ENCODE results near the gene POMT2. TPM values are rescaled to one million over a fixed set of nuclear protein-coding genes. Genes with fewer than 3 reads are reported as not detected.

Gene POMT2
- total and polyA plus RNA-seq, 9 donors = 11.7 to 25.9 (median 24.2) TPM

DNA sequence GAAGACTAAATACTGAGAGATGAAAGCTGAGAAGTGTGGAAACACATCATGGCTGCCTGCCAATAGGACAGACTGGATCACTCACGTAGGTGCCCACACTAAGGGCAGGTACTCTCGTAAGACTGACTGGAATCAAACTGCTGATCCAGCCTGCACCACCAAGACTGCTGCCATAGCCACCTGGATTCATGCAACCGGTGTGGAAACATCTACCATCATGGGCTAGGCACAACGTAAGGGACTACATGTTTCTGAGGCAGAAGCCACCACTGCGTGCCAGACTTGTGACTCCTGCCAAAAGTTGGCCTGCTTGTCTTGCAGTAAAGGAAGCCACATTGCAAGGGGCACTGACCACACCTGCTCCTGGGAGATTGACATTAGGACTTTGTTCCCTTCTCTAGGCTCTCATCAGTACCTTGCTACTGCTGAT, 3.8 kb downstream of the POMT2 start:
- no peaks in the 10 kb centered on the region for H3K36me3 ChIP-seq (ENCODE audit: control insufficient read depth, insufficient read depth, low read length)
- WGBS (ENCODE audit: insufficient coverage) = 74% methylated on average over 5 of the region's 5 CpGs
- DNase-seq = no peak
- H3K27me3 ChIP-seq (ENCODE audit: control insufficient read depth, insufficient read depth, low read length) = no peaks in the 10 kb centered on the region
- H3K4me3 ChIP-seq (ENCODE audit: low read length) = no peak overlapping the region
- H3K9me3 ChIP-seq (replicated peaks; ENCODE audit: control insufficient read depth, low read depth, low read length) = no peaks in the 10 kb centered on the region
- peaks cover 49% of the 10 kb centered on the region for H3K4me1 ChIP-seq (ENCODE audit: control insufficient read depth, insufficient read depth, low read length)
- H3K27ac ChIP-seq (ENCODE audit: low read length) = no peak overlapping the region

DNA sequence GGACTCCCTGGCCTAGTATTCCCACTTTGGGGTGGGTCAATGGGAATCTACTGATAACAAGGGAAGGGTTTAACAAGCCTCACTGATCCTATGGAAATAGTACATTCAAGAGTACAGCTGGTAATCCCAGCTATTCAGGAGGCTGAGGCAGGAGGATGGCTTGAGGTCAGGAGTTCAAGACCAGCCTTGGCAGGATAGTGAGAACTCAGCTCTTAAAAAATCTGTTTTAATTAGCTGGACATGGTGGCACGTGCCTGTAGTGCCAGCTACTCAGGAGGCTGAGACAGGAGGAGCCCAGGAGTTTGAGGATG, 4.5 kb downstream of the POMT2 start:
- no peak overlapping the region for H3K27ac ChIP-seq (ENCODE audit: low read length)
- no peaks in the 10 kb centered on the region for H3K27me3 ChIP-seq (ENCODE audit: control insufficient read depth, insufficient read depth, low read length)
- H3K4me3 ChIP-seq (ENCODE audit: low read length) = no peak overlapping the region
- no peaks in the 10 kb centered on the region for H3K9me3 ChIP-seq (replicated peaks; ENCODE audit: control insufficient read depth, low read depth, low read length)
- H3K36me3 ChIP-seq (ENCODE audit: control insufficient read depth, insufficient read depth, low read length) = no peaks in the 10 kb centered on the region
- peaks cover 48% of the 10 kb centered on the region for H3K4me1 ChIP-seq (ENCODE audit: control insufficient read depth, insufficient read depth, low read length)
- no CpG with 5 or more reads among the region's 1 CpG for WGBS (ENCODE audit: insufficient coverage)
- DNase-seq = no peak

DNA sequence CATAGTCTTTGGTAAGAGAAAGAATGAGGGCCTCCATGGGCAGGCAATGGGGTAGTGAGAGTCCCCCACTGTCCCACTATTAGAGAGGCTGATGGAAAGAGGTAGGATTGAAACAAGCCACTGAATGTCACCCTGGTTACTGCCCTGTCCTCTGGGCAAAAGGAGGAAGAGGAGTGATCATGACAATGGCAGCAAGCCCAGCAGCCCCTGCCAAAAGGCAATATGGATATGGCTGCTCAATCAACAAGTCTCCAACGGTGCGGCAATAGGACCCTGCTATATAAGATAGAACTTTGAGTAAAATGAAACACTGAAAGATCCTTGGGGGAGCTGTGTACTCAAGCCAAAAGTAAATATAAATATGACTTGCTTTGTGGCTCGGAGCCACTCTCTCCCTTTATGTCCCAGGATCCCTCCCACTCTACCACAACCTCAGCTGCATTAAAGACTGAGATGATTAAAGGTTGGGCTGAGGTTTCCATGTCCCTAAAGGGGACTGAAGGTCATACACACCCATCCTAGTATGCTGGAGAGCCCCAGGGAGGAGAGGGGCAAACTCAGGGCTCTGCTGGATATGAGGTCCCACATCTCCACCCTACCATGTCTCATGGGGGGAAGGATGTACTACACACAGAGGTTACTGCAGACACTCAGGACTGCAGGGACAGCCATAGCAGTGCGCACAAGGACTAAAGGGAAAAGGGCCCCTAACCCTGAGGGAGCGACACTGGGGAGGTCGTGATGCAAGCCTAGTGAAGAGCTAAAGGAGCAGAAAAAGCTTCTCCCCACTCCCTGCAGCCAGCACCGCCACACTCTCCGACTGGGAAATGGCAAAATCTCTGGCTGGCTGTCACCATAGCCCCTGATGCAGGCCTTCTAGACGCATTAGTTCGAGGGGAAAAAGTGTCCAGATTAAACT, 5.9 kb downstream of the POMT2 start:
- no peaks in the 10 kb centered on the region for H3K36me3 ChIP-seq (ENCODE audit: control insufficient read depth, insufficient read depth, low read length)
- H3K4me1 ChIP-seq (ENCODE audit: control insufficient read depth, insufficient read depth, low read length) = peaks cover 46% of the 10 kb centered on the region
- no peaks in the 10 kb centered on the region for H3K9me3 ChIP-seq (replicated peaks; ENCODE audit: control insufficient read depth, low read depth, low read length)
- H3K27ac ChIP-seq (ENCODE audit: low read length) = peak overlapping the region; percentile 71
- no peak overlapping the region for H3K4me3 ChIP-seq (ENCODE audit: low read length)
- H3K27me3 ChIP-seq (ENCODE audit: control insufficient read depth, insufficient read depth, low read length) = no peaks in the 10 kb centered on the region
- DNase-seq = no peak
- 20% methylated on average over 1 of the region's 10 CpGs for WGBS (ENCODE audit: insufficient coverage)

DNA sequence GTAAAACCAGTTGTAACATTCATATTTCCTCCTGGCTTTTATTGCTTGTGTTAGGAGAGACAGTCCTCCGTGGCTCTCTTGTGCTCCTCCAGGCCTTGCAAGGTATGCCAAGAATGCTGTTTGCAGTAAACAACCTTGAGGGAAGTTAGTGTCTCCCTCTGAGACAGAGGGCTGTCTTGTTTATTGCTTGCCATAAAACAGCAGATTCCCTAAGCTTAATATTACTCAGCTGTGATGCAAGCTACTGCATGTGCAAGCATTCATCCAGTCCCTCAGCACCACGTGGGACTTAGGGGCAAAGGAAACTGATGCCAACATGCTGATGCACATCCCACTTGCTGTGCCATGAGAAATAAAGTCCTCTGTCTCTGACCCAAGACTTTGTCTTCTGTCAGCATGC, 6.6 kb downstream of the POMT2 start:
- Histone ChIP-seq H3K36me3 (ENCODE audit: control insufficient read depth, insufficient read depth, low read length) (peaks cover 1% of the 10 kb centered on the region), H3K27ac (ENCODE audit: low read length) (peak overlapping the region; percentile 71), H3K4me3 (ENCODE audit: low read length) (no peak overlapping the region), H3K9me3 (replicated peaks; ENCODE audit: control insufficient read depth, low read depth, low read length) (no peaks in the 10 kb centered on the region), H3K4me1 (ENCODE audit: control insufficient read depth, insufficient read depth, low read length) (peaks cover 46% of the 10 kb centered on the region), H3K27me3 (ENCODE audit: control insufficient read depth, insufficient read depth, low read length) (no peaks in the 10 kb centered on the region)
- WGBS (ENCODE audit: insufficient coverage) = 0% methylated on average over 1 of the region's 2 CpGs
- peak; percentile 58 for DNase-seq

DNA sequence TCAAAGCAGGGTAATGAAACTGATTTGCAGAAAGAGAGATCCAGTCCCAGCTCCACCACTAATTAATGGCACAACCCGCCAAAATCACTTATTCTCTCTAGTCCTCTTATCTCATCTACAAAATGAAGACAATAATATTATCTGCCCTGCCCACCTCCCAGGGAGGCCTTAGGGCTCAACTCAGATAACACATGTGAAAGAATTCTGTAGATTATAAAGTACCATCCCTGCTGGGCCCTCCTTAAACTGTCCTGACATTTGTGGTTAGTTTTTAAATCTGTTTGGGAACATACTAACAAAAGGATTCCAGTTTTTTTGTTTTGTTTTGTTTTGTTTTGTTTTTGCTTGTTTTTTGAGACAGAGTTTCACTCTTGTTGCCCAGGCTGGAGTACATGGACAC, 7.3 kb downstream of the POMT2 start:
- H3K27me3 ChIP-seq (ENCODE audit: control insufficient read depth, insufficient read depth, low read length) = no peaks in the 10 kb centered on the region
- peaks cover 46% of the 10 kb centered on the region for H3K4me1 ChIP-seq (ENCODE audit: control insufficient read depth, insufficient read depth, low read length)
- DNase-seq = no peak
- H3K9me3 ChIP-seq (replicated peaks; ENCODE audit: control insufficient read depth, low read depth, low read length) = no peaks in the 10 kb centered on the region
- WGBS (ENCODE audit: insufficient coverage) = no CpG with 5 or more reads among the region's 1 CpG
- H3K36me3 ChIP-seq (ENCODE audit: control insufficient read depth, insufficient read depth, low read length) = peaks cover 2% of the 10 kb centered on the region
- H3K4me3 ChIP-seq (ENCODE audit: low read length) = no peak overlapping the region
- peak overlapping the region; percentile 29 for H3K27ac ChIP-seq (ENCODE audit: low read length)

DNA sequence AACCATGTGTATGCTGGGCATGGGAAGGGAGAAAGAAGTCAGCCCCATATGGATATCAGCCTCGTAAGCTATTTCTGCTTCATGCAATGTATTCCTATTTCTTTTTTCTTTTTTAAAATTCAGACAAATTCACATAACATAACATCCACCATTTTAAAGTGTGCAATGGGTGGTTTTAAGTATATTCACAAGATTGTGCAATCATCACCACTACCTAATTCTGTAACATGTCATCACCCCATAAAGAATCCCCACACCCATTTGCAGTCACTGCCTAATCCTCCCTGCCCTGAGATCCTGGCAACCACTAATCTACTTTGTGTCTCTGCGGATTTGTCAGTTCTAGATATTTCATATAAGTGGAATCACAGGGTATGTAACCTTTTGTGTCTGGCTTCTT, 9.5 kb downstream of the POMT2 start:
- Histone ChIP-seq H3K4me1 (ENCODE audit: control insufficient read depth, insufficient read depth, low read length) (peaks cover 54% of the 10 kb centered on the region), H3K4me3 (ENCODE audit: low read length) (no peak overlapping the region), H3K36me3 (ENCODE audit: control insufficient read depth, insufficient read depth, low read length) (peaks cover 2% of the 10 kb centered on the region), H3K27me3 (ENCODE audit: control insufficient read depth, insufficient read depth, low read length) (no peaks in the 10 kb centered on the region), H3K9me3 (replicated peaks; ENCODE audit: control insufficient read depth, low read depth, low read length) (no peaks in the 10 kb centered on the region), H3K27ac (ENCODE audit: low read length) (no peak overlapping the region)
- no CpG with 5 or more reads among the region's 2 CpGs for WGBS (ENCODE audit: insufficient coverage)
- no peak for DNase-seq

DNA sequence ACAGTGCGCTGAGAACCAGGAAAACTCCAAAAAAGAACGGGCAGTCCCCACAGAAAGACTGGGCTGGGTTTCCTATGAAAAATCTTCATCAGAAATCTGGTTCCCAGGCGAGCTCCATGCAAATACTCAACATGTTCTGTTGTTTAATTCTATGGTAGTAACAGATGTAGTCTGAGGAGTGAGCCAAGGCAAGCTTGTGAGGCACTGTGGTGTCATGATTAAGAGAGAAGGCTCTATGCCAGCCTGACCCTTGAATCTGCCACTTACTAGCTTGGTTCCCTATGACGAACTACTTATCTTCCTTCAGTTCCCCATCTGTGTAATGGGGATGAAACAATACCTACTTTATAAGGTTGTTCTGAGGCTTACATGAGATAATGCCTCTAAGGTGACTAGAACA, 10.7 kb downstream of the POMT2 start:
- no peaks in the 10 kb centered on the region for H3K9me3 ChIP-seq (replicated peaks; ENCODE audit: control insufficient read depth, low read depth, low read length)
- DNase-seq = peak; percentile 64
- peaks cover 50% of the 10 kb centered on the region for H3K4me1 ChIP-seq (ENCODE audit: control insufficient read depth, insufficient read depth, low read length)
- H3K27ac ChIP-seq (ENCODE audit: low read length) = peak overlapping the region; percentile 29
- peaks cover 2% of the 10 kb centered on the region for H3K36me3 ChIP-seq (ENCODE audit: control insufficient read depth, insufficient read depth, low read length)
- H3K27me3 ChIP-seq (ENCODE audit: control insufficient read depth, insufficient read depth, low read length) = no peaks in the 10 kb centered on the region
- WGBS (ENCODE audit: insufficient coverage) = 75% methylated on average over 2 of the region's 4 CpGs
- H3K4me3 ChIP-seq (ENCODE audit: low read length) = no peak overlapping the region

DNA sequence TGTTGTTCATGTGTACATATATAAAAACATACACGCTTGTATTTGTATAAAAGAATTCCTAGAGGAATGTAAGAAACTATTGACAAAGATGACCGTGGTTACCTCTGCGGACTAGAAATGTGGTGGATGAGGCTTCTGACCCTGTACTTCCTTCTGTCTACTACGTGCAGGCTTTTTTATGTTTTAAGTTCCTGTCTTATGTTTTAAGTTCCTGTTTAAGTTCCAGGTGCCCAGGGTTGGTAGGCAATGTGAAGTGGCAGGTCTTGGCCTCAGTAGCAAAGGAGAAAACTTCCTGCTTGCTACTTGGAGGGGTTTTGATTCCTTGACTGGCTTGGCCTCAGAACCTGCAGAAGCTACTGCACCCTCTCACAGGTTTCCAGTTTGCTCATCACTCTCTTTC, 11.6 kb downstream of the POMT2 start:
- peaks cover 46% of the 10 kb centered on the region for H3K4me1 ChIP-seq (ENCODE audit: control insufficient read depth, insufficient read depth, low read length)

DNA sequence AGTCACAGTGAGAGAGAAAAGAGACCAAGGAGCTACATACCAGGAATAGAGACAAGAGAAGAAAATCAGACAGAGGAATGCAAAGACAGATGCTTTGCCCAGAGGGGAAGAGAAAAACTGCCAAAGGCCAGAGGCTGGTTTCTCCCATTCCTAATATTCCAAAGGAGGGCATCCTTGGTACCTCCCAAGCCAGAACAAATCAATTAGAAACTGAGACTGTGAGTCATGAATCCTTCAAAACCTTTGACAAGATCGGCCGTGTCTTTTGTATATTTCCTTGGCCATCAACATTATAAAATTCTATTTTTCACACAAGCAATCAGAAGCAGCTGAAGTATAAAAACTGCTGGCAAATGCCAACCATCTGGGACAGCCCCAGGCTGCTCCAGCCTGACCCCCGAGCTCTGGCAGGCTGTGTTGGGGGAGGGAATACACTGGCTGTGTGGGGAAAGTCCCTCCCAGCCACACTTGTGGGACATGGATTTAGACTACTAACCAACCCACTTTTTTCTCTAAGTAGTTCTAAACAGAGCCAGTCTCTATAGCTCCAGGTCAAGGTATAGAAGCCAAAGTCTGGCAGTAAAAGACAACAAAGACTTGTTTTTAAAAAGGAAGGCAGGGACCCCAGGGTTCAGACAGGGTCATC, 13.7 kb downstream of the POMT2 start:
- Histone ChIP-seq H3K27ac (ENCODE audit: low read length) (peak overlapping the region; percentile 96), H3K27me3 (ENCODE audit: control insufficient read depth, insufficient read depth, low read length) (no peaks in the 10 kb centered on the region), H3K4me3 (ENCODE audit: low read length) (no peak overlapping the region), H3K36me3 (ENCODE audit: control insufficient read depth, insufficient read depth, low read length) (peaks cover 16% of the 10 kb centered on the region), H3K9me3 (replicated peaks; ENCODE audit: control insufficient read depth, low read depth, low read length) (no peaks in the 10 kb centered on the region), H3K4me1 (ENCODE audit: control insufficient read depth, insufficient read depth, low read length) (peaks cover 40% of the 10 kb centered on the region)
- 33% methylated on average over 2 of the region's 3 CpGs for WGBS (ENCODE audit: insufficient coverage)
- DNase-seq = peak; percentile 84

More for the DNA sequence above, 11.6 kb downstream of the POMT2 start:
- no peaks in the 10 kb centered on the region for H3K27me3 ChIP-seq (ENCODE audit: control insufficient read depth, insufficient read depth, low read length)
- no peaks in the 10 kb centered on the region for H3K9me3 ChIP-seq (replicated peaks; ENCODE audit: control insufficient read depth, low read depth, low read length)
- no peak for DNase-seq
- peaks cover 5% of the 10 kb centered on the region for H3K36me3 ChIP-seq (ENCODE audit: control insufficient read depth, insufficient read depth, low read length)
- no peak overlapping the region for H3K4me3 ChIP-seq (ENCODE audit: low read length)
- WGBS (ENCODE audit: insufficient coverage) = no CpG with 5 or more reads among the region's 4 CpGs
- no peak overlapping the region for H3K27ac ChIP-seq (ENCODE audit: low read length)

DNA sequence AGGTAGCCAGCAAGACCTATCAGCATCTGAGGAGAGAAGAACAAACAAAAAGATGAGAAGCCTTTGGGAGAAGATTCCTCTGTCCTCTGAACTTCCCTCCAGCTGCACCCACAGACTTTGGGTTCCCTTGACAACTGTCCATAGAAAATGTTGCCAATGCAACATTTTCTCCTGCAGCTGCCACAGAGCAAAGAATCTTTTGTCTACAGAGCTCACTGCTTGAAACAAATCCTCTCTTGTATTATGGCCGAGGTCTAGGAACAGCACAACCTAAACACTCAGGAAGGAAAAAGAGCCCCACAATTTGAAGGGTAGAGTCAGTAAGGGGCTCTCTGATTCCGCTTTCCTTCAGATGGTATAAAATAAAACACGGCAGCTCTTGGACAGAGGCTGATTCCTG, 14.3 kb downstream of the POMT2 start:
- Histone ChIP-seq H3K27ac (ENCODE audit: low read length) (peak overlapping the region; percentile 96), H3K9me3 (replicated peaks; ENCODE audit: control insufficient read depth, low read depth, low read length) (no peaks in the 10 kb centered on the region), H3K27me3 (ENCODE audit: control insufficient read depth, insufficient read depth, low read length) (no peaks in the 10 kb centered on the region), H3K36me3 (ENCODE audit: control insufficient read depth, insufficient read depth, low read length) (peaks cover 18% of the 10 kb centered on the region), H3K4me1 (ENCODE audit: control insufficient read depth, insufficient read depth, low read length) (peaks cover 43% of the 10 kb centered on the region), H3K4me3 (ENCODE audit: low read length) (no peak overlapping the region)
- WGBS (ENCODE audit: insufficient coverage) = 10% methylated on average over 2 of the region's 3 CpGs
- DNase-seq = peak; percentile 85

Data from muscle of leg (tissue), 11 donors.